ENCODE measurements around the gene NEXN. TPM values are rescaled to one million over a fixed set of nuclear protein-coding genes. Genes with fewer than 3 reads are reported as not detected.

Gene NEXN
- total and polyA plus RNA-seq, 2 experiments from 2014 or later, result 2.6 to 11.8 TPM

- Mint-ChIP-seq H3K9me3 (no peaks in the 10 kb centered on the region; the same call in 2 of the 3 replicates), H3K36me3 (ENCODE audit: low read depth) (peaks cover 17% of the 10 kb centered on the region; the same call in 2 of the 3 replicates), H3K4me3 (no peak overlapping the region), H3K4me1 (no peaks in the 10 kb centered on the region), H3K27me3 (ENCODE audit: insufficient read depth, low read depth, poor library complexity) (no peaks in the 10 kb centered on the region), H3K27ac (no peak overlapping the region)
- no peaks in the 10 kb centered on the region; the same call in 1 of the 2 replicates for H3K9me2 ChIP-seq (ENCODE audit: insufficient read depth)
- H3K79me2 ChIP-seq (replicated peaks; ENCODE audit: insufficient read depth), result no peaks in the 10 kb centered on the region; the same call in 1 of the 2 replicates
- no peak overlapping the region for H3K4me3 ChIP-seq
- ATAC-seq (no peak), DNase-seq (ENCODE audit: low spot score) (no peak)
- H3K36me3 ChIP-seq (ENCODE audit: insufficient read depth), result peaks cover 3% of the 10 kb centered on the region; the same call in 1 of the 2 replicates
- H3K4me2 ChIP-seq, result no peak overlapping the region
- TF ChIP-seq EZH2phosphoT487 (IDR thresholded peaks at IDR 0.05; ENCODE audit: unreplicated experiment) (no peak), JUNB (IDR thresholded peaks at IDR 0.05; ENCODE audit: unreplicated experiment) (no peak), EZH2 (IDR thresholded peaks at IDR 0.05; ENCODE audit: low read depth, unreplicated experiment) (no peak), CREB1 (CRISPR knock-in tag; IDR thresholded peaks at IDR 0.05; ENCODE audit: low read depth) (no peak), NANOG (IDR thresholded peaks at IDR 0.05; ENCODE audit: borderline replicate concordance) (no peak), STAT1 (IDR thresholded peaks at IDR 0.05; ENCODE audit: unreplicated experiment) (no peak), CTCF (conservative IDR thresholded peaks at IDR 0.05; ENCODE audit: low read depth in 2 of 2) (no peak), ZNF331 (CRISPR knock-in tag; IDR thresholded peaks at IDR 0.05; ENCODE audit: low read depth) (no peak), ETS1 (IDR thresholded peaks at IDR 0.05) (no peak), ZNF114 (CRISPR knock-in tag; IDR thresholded peaks at IDR 0.05) (no peak), POLR2AphosphoS5 (IDR thresholded peaks at IDR 0.05; ENCODE audit: low read depth) (no peak)
- TF ChIP-seq, protein P1, sequence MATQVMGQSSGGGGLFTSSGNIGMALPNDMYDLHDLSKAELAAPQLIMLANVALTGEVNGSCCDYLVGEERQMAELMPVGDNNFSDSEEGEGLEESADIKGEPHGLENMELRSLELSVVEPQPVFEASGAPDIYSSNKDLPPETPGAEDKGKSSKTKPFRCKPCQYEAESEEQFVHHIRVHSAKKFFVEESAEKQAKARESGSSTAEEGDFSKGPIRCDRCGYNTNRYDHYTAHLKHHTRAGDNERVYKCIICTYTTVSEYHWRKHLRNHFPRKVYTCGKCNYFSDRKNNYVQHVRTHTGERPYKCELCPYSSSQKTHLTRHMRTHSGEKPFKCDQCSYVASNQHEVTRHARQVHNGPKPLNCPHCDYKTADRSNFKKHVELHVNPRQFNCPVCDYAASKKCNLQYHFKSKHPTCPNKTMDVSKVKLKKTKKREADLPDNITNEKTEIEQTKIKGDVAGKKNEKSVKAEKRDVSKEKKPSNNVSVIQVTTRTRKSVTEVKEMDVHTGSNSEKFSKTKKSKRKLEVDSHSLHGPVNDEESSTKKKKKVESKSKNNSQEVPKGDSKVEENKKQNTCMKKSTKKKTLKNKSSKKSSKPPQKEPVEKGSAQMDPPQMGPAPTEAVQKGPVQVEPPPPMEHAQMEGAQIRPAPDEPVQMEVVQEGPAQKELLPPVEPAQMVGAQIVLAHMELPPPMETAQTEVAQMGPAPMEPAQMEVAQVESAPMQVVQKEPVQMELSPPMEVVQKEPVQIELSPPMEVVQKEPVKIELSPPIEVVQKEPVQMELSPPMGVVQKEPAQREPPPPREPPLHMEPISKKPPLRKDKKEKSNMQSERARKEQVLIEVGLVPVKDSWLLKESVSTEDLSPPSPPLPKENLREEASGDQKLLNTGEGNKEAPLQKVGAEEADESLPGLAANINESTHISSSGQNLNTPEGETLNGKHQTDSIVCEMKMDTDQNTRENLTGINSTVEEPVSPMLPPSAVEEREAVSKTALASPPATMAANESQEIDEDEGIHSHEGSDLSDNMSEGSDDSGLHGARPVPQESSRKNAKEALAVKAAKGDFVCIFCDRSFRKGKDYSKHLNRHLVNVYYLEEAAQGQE (IDR thresholded peaks at IDR 0.05; ENCODE audit: unreplicated experiment), result no peak
- TF ChIP-seq, protein P2, sequence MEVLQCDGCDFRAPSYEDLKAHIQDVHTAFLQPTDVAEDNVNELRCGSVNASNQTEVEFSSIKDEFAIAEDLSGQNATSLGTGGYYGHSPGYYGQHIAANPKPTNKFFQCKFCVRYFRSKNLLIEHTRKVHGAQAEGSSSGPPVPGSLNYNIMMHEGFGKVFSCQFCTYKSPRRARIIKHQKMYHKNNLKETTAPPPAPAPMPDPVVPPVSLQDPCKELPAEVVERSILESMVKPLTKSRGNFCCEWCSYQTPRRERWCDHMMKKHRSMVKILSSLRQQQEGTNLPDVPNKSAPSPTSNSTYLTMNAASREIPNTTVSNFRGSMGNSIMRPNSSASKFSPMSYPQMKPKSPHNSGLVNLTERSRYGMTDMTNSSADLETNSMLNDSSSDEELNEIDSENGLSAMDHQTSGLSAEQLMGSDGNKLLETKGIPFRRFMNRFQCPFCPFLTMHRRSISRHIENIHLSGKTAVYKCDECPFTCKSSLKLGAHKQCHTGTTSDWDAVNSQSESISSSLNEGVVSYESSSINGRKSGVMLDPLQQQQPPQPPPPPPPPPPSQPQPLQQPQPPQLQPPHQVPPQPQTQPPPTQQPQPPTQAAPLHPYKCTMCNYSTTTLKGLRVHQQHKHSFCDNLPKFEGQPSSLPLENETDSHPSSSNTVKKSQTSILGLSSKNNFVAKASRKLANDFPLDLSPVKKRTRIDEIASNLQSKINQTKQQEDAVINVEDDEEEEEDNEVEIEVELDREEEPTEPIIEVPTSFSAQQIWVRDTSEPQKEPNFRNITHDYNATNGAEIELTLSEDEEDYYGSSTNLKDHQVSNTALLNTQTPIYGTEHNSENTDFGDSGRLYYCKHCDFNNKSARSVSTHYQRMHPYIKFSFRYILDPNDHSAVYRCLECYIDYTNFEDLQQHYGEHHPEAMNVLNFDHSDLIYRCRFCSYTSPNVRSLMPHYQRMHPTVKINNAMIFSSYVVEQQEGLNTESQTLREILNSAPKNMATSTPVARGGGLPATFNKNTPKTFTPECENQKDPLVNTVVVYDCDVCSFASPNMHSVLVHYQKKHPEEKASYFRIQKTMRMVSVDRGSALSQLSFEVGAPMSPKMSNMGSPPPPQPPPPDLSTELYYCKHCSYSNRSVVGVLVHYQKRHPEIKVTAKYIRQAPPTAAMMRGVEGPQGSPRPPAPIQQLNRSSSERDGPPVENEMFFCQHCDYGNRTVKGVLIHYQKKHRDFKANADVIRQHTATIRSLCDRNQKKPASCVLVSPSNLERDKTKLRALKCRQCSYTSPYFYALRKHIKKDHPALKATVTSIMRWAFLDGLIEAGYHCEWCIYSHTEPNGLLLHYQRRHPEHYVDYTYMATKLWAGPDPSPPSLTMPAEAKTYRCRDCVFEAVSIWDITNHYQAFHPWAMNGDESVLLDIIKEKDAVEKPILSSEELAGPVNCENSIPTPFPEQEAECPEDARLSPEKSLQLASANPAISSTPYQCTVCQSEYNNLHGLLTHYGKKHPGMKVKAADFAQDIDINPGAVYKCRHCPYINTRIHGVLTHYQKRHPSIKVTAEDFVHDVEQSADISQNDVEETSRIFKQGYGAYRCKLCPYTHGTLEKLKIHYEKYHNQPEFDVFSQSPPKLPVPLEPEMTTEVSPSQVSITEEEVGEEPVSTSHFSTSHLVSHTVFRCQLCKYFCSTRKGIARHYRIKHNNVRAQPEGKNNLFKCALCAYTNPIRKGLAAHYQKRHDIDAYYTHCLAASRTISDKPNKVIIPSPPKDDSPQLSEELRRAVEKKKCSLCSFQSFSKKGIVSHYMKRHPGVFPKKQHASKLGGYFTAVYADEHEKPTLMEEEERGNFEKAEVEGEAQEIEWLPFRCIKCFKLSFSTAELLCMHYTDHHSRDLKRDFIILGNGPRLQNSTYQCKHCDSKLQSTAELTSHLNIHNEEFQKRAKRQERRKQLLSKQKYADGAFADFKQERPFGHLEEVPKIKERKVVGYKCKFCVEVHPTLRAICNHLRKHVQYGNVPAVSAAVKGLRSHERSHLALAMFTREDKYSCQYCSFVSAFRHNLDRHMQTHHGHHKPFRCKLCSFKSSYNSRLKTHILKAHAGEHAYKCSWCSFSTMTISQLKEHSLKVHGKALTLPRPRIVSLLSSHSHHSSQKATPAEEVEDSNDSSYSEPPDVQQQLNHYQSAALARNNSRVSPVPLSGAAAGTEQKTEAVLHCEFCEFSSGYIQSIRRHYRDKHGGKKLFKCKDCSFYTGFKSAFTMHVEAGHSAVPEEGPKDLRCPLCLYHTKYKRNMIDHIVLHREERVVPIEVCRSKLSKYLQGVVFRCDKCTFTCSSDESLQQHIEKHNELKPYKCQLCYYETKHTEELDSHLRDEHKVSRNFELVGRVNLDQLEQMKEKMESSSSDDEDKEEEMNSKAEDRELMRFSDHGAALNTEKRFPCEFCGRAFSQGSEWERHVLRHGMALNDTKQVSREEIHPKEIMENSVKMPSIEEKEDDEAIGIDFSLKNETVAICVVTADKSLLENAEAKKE (CRISPR knock-in tag; IDR thresholded peaks at IDR 0.05), result no peak
- no peaks in the 10 kb centered on the region for H4K20me1 ChIP-seq (replicated peaks; ENCODE audit: insufficient read depth)
- H3K4me1 ChIP-seq (ENCODE audit: insufficient read depth), result no peaks in the 10 kb centered on the region
- H3K27me3 ChIP-seq (ENCODE audit: insufficient read depth), result no peaks in the 10 kb centered on the region
- no peak overlapping the region for H2AFZ ChIP-seq
- no peaks in the 10 kb centered on the region for H3F3A ChIP-seq (replicated peaks; ENCODE audit: low read depth)
- H3K27ac ChIP-seq (ENCODE audit: low read depth), result no peak overlapping the region
Measured at GRCh38 chr1:77857552-77857951, 30.9 kb upstream of the NEXN start.

All from GM23338 (cell line).